PC-9 (cell line): Measurements from ENCODE around the gene NAA20.

Experiments used
- EZH2 ChIP-seq: fragments of 200-600 bp; sonication (generic); IDR thresholded peaks from 2 replicates; pipeline ENCODE4 v1.8.0; 2017; ENCODE audit warnings: antibody characterized with exemption, low read depth
- TF ChIP-seq, protein P1 (sequence below): fragments of 200-600 bp; sonication (generic); conservative IDR thresholded peaks from 2 replicates; pipeline ENCODE4 v1.6.1; 2017; ENCODE audit warnings: mixed run types, antibody characterized with exemption, mild to moderate bottlenecking, moderate library complexity

DNA sequence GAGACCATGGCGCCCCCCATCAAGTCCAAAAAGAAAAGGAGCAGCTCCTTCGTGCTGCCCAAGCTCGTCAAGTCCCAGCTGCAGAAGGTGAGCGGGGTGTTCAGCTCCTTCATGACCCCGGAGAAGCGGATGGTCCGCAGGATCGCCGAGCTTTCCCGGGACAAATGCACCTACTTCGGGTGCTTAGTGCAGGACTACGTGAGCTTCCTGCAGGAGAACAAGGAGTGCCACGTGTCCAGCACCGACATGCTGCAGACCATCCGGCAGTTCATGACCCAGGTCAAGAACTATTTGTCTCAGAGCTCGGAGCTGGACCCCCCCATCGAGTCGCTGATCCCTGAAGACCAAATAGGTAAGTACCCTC, 41.7 kb upstream of the NAA20 start:
- TF ChIP-seq, protein P1, sequence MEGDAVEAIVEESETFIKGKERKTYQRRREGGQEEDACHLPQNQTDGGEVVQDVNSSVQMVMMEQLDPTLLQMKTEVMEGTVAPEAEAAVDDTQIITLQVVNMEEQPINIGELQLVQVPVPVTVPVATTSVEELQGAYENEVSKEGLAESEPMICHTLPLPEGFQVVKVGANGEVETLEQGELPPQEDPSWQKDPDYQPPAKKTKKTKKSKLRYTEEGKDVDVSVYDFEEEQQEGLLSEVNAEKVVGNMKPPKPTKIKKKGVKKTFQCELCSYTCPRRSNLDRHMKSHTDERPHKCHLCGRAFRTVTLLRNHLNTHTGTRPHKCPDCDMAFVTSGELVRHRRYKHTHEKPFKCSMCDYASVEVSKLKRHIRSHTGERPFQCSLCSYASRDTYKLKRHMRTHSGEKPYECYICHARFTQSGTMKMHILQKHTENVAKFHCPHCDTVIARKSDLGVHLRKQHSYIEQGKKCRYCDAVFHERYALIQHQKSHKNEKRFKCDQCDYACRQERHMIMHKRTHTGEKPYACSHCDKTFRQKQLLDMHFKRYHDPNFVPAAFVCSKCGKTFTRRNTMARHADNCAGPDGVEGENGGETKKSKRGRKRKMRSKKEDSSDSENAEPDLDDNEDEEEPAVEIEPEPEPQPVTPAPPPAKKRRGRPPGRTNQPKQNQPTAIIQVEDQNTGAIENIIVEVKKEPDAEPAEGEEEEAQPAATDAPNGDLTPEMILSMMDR: no peak
- TF ChIP-seq EZH2: no peak
